HepG2 (cell line): ENCODE data around the gene MTMR1.

Experiments used
- GATAD2A ChIP-seq: IDR thresholded peaks from 2 replicates; pipeline ENCODE4 v1.6.1; 2016
- JUND ChIP-seq: sonication (generic); formaldehyde crosslinking; IDR thresholded peaks from 2 replicates; pipeline ENCODE4 v1.8.0; 2022; ENCODE audit warnings: mild to moderate bottlenecking, missing genetic modification reagents
- MZF1 ChIP-seq: sonication (generic); formaldehyde crosslinking; IDR thresholded peaks from 2 replicates; pipeline ENCODE4 v1.8.1; 2023; ENCODE audit warnings: mild to moderate bottlenecking, missing genetic modification reagents, borderline replicate concordance
- TAF1 ChIP-seq: sonication (generic); formaldehyde crosslinking; IDR thresholded peaks from 2 replicates; pipeline ENCODE4 v1.4.0; 2020; ENCODE audit warnings: missing genetic modification reagents
- ZBTB33 ChIP-seq: sonication (generic); formaldehyde crosslinking; IDR thresholded peaks from 2 replicates; pipeline ENCODE4 v1.4.0; 2020; ENCODE audit warnings: missing genetic modification reagents

- TF ChIP-seq JUND (no peak), TAF1 (CRISPR knock-in tag) (no peak), GATAD2A (no peak), MZF1 (CRISPR knock-in tag) (no peak), ZBTB33 (no peak)
Observed at GRCh38 chrX:150680974-150681373, 12.2 kb upstream of the MTMR1 start.
